H1 (cell line): Measurements from ENCODE around the gene RBM10.

ENCODE experiments used
- BCL11A ChIP-seq, 2 experiments: IDR thresholded peaks; one replicate each; pipeline ENCODE4 v1.6.1; 2011; ENCODE audit warnings: low read depth in 2 of 2, low read length in 2 of 2, mild to moderate bottlenecking in 2 of 2
- BRCA1 ChIP-seq: IDR thresholded peaks from 2 replicates; pipeline ENCODE4 v1.6.1; 2012; ENCODE audit warnings: low read depth, low read length, improper control_type of control experiment
- CBX5 ChIP-seq: fragments of 300-800, 300-1000 bp; sonication (generic); IDR thresholded peaks from 2 replicates; pipeline ENCODE4 v1.7.1; 2016; ENCODE audit warnings: antibody characterized with exemption, low read length, low read depth
- CTCF ChIP-seq, 3 experiments: IDR thresholded peaks; 1 replicate in 2 of 3; 2 replicates in 1 of 3; pipeline versions ENCODE4 v1.5.1 to v1.6.1; 2011; ENCODE audit warnings: low read length in 3 of 3, mild to moderate bottlenecking in 3 of 3, inconsistent platforms in 2 of 3, low read depth in 1 of 3, moderate library complexity in 1 of 3; ENCODE audit not compliant: insufficient read depth in 1 of 3; ENCODE audit errors: control extremely low read depth in 1 of 3
- EZH2 ChIP-seq: fragments of 200-600 bp; sonication (generic); IDR thresholded peaks from 2 replicates; pipeline ENCODE4 v1.7.1; 2012; ENCODE audit warnings: low read depth, mild to moderate bottlenecking, moderate library complexity, low read length, inconsistent platforms; ENCODE audit not compliant: severe bottlenecking
- JUN ChIP-seq: IDR thresholded peaks from 2 replicates; pipeline ENCODE4 v1.6.1; 2011; ENCODE audit warnings: low read depth, mild to moderate bottlenecking, improper control_type of control experiment, low read length
- MAX ChIP-seq: IDR thresholded peaks from 2 replicates; pipeline ENCODE4 v1.6.1; 2012; ENCODE audit warnings: inconsistent platforms
- POLR2AphosphoS5 ChIP-seq: IDR thresholded peaks from 2 replicates; pipeline ENCODE4 v1.6.1; 2011; ENCODE audit warnings: low read depth, low read length
- SIN3A ChIP-seq, 2 experiments: IDR thresholded peaks in 1 of 2; conservative IDR thresholded peaks in 1 of 2; 2 replicates each; pipeline ENCODE4 v1.6.1; 2011 to 2012; ENCODE audit warnings: low read length in 2 of 2, improper control_type of control experiment in 1 of 2, low read depth in 1 of 2, mild to moderate bottlenecking in 1 of 2
- SP1 ChIP-seq: IDR thresholded peaks from 2 replicates; pipeline ENCODE4 v1.6.1; 2011; ENCODE audit warnings: low read depth, low read length
- SP2 ChIP-seq: IDR thresholded peaks from 2 replicates; pipeline ENCODE4 v1.6.1; 2012; ENCODE audit warnings: mild to moderate bottlenecking, low read length, inconsistent platforms
- SRF ChIP-seq: IDR thresholded peaks from 2 replicates; pipeline ENCODE4 v1.6.1; 2011; ENCODE audit warnings: mild to moderate bottlenecking, low read depth, low read length, moderate library complexity
- TF ChIP-seq, protein P1 (sequence below): IDR thresholded peaks from 2 replicates; pipeline ENCODE4 v1.6.1; 2012; ENCODE audit warnings: low read length, inconsistent platforms

DNA sequence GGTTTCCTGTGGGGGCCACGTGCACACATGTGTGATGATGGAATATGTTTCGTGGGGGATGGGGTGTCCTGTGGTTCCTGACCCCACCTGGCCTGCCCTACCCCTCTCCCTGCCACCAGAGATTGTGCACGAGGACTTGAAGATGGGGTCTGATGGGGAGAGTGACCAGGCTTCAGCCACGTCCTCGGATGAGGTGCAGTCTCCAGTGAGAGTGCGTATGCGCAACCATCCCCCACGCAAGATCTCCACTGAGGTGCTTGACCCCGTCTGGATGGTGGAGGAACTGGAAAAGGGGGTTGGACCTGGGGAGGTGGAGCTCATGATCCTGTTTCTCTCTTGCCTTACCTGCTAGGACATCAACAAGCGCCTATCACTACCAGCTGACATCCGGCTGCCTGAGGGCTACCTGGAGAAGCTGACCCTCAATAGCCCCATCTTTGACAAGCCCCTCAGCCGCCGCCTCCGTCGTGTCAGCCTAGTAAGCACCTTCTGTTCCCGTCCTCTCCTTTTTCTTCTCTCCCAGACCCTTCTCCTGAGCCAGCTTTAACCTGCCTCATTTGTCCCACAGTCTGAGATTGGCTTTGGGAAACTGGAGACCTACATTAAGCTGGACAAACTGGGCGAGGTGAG lies 79.4 kb downstream of the RBM10 start:
- TF ChIP-seq SIN3A (conservative IDR thresholded peaks at IDR 0.05 in 1 of 2, IDR thresholded peaks at IDR 0.05 in 1 of 2; ENCODE audit: low read depth in 1 of 2, low read length in 2 of 2) (no peak), CBX5 (no peak), POLR2AphosphoS5 (no peak), SP2 (no peak), BCL11A (IDR thresholded peaks at IDR 0.05; ENCODE audit: low read depth in 2 of 2, low read length in 2 of 2) (no peak), EZH2 (no peak), BRCA1 (no peak), CTCF (IDR thresholded peaks at IDR 0.05; ENCODE audit: control extremely low read depth in 1 of 3, insufficient read depth in 1 of 3, low read depth in 1 of 3, low read length in 3 of 3) (no peak), SRF (no peak), SP1 (no peak), JUN (no peak), MAX (no peak)
- TF ChIP-seq, protein P1, sequence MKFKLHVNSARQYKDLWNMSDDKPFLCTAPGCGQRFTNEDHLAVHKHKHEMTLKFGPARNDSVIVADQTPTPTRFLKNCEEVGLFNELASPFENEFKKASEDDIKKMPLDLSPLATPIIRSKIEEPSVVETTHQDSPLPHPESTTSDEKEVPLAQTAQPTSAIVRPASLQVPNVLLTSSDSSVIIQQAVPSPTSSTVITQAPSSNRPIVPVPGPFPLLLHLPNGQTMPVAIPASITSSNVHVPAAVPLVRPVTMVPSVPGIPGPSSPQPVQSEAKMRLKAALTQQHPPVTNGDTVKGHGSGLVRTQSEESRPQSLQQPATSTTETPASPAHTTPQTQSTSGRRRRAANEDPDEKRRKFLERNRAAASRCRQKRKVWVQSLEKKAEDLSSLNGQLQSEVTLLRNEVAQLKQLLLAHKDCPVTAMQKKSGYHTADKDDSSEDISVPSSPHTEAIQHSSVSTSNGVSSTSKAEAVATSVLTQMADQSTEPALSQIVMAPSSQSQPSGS: no peak
